DND-41 (cell line): Measurements from ENCODE around the gene NOL4L.

Experiments
- EZH2 ChIP-seq: IDR thresholded peaks from 3 replicates; pipeline ENCODE4 v1.6.1; 2012; ENCODE audit warnings: borderline replicate concordance, low read depth, mild to moderate bottlenecking, moderate library complexity, low read length, inconsistent platforms; ENCODE audit not compliant: severe bottlenecking
- TF ChIP-seq, protein P1 (sequence below): IDR thresholded peaks from 2 replicates; pipeline ENCODE4 v1.5.1; 2012; ENCODE audit warnings: borderline replicate concordance, low read length, moderate library complexity, mild to moderate bottlenecking; ENCODE audit not compliant: poor library complexity, severe bottlenecking; ENCODE audit errors: extremely low read depth

DNA sequence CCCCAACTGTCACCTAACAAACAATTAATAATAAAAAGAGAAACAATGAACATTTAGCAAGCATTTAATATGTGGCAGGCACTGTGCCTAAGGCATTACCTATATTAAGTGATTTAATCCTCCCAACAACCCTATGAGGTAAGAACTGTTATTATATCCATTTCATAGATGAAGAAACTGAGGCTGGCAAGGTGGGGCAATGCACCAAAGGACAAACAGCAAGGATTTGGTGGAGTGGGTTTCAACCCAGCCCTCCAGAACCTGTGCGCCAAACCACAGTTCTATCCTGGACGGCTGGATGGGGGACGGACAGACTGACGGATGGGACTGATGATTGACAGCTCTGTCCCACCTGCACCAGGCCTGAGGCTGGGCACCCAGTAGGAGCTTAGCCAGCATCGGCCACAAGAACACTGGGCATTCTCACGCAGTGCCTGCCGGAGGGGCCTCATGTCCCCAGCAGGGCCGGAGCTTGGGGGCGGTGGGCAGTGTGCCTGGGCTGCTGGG, 24.6 kb downstream of the NOL4L start:
- TF ChIP-seq, protein P1, sequence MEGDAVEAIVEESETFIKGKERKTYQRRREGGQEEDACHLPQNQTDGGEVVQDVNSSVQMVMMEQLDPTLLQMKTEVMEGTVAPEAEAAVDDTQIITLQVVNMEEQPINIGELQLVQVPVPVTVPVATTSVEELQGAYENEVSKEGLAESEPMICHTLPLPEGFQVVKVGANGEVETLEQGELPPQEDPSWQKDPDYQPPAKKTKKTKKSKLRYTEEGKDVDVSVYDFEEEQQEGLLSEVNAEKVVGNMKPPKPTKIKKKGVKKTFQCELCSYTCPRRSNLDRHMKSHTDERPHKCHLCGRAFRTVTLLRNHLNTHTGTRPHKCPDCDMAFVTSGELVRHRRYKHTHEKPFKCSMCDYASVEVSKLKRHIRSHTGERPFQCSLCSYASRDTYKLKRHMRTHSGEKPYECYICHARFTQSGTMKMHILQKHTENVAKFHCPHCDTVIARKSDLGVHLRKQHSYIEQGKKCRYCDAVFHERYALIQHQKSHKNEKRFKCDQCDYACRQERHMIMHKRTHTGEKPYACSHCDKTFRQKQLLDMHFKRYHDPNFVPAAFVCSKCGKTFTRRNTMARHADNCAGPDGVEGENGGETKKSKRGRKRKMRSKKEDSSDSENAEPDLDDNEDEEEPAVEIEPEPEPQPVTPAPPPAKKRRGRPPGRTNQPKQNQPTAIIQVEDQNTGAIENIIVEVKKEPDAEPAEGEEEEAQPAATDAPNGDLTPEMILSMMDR, result no peak
- TF ChIP-seq EZH2, result no peak
